Measurements from ENCODE around the gene AASDHPPT. TPM values are rescaled to one million over a fixed set of nuclear protein-coding genes. Genes with fewer than 3 reads are reported as not detected.

Gene AASDHPPT
- total and polyA plus RNA-seq, 2 experiments from 2014 or later, result 43.3 to 80.7 TPM

DNA sequence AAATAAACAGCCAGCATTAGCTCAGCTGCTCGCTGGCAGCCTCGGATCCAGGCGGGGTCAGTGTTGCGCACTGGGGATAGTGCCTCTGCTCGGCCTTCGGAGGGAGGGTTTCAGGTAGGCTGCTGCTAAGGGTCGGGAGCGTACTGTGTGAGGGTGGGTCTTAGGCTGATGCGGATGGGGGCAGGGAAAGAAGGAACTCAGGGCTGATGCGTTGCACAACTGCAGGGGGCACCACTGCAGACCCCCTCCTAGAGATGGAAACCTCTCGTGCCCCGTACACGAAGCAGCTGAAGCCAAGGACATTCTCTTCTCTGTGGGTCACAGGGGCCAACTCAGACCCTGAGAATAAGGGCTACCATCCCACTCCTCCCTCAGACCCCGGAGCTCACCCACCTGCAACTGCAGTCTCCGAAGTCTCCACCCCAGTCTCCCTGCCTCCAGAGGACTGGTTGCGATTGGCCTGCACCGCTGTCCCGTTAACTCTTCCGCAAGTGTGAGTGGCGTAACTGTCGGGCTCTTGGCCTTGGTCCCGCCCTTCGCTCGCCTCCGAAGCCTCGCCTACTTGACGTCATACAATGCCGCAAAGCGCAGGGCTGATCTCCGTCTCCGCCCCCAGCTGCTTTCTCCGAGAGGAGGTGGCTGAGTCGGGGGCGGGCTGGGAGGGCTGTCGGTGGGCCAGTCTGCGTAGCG, 398 bp upstream of the AASDHPPT start, which contains the start of gene KBTBD3:
TSS of gene KBTBD3 (minus strand) at position 429 of the 690 bp plus-strand sequence. CDS start 18,250 bp downstream, outside the sequence.
- DNase-seq (ENCODE audit: low spot score), result peak; percentile 99
- H3K4me1 ChIP-seq (ENCODE audit: insufficient read depth), result peaks cover 15% of the 10 kb centered on the region
- H3K4me2 ChIP-seq, result peak within 1 kb of the TSS; percentile 78
- TF ChIP-seq EZH2 (IDR thresholded peaks at IDR 0.05; ENCODE audit: borderline replicate concordance) (no peak), EZH2phosphoT487 (IDR thresholded peaks at IDR 0.05; ENCODE audit: low read depth, severe bottlenecking, unreplicated experiment) (no peak)
- TF ChIP-seq, protein P1, sequence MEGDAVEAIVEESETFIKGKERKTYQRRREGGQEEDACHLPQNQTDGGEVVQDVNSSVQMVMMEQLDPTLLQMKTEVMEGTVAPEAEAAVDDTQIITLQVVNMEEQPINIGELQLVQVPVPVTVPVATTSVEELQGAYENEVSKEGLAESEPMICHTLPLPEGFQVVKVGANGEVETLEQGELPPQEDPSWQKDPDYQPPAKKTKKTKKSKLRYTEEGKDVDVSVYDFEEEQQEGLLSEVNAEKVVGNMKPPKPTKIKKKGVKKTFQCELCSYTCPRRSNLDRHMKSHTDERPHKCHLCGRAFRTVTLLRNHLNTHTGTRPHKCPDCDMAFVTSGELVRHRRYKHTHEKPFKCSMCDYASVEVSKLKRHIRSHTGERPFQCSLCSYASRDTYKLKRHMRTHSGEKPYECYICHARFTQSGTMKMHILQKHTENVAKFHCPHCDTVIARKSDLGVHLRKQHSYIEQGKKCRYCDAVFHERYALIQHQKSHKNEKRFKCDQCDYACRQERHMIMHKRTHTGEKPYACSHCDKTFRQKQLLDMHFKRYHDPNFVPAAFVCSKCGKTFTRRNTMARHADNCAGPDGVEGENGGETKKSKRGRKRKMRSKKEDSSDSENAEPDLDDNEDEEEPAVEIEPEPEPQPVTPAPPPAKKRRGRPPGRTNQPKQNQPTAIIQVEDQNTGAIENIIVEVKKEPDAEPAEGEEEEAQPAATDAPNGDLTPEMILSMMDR (IDR thresholded peaks at IDR 0.05; ENCODE audit: poor library complexity), result peak; percentile 57
- peak within 1 kb of the TSS; percentile 97 for H3K27ac ChIP-seq
- no peaks in the 10 kb centered on the region for H3K9me2 ChIP-seq (replicated peaks; ENCODE audit: insufficient read depth)
- peaks cover 12% of the 10 kb centered on the region for H4K20me1 ChIP-seq (ENCODE audit: insufficient read depth, poor library complexity, severe bottlenecking)
- H3K36me3 ChIP-seq (replicated peaks; ENCODE audit: insufficient read depth, low read depth), result no peaks in the 10 kb centered on the region
- H3K9me3 ChIP-seq (ENCODE audit: low read depth), result no peaks in the 10 kb centered on the region
- H3K27me3 ChIP-seq, result no peaks in the 10 kb centered on the region
- peak within 1 kb of the TSS; percentile 88 for H3K4me3 ChIP-seq
- under 1% methylated on average over 34 of the region's 37 CpGs for WGBS (ENCODE audit: low lambda C conversion rate, missing lambda C conversion rate)
- H2AFZ ChIP-seq, result peak within 1 kb of the TSS; percentile 94
- H3K79me2 ChIP-seq, result peaks cover 51% of the 10 kb centered on the region

DNA sequence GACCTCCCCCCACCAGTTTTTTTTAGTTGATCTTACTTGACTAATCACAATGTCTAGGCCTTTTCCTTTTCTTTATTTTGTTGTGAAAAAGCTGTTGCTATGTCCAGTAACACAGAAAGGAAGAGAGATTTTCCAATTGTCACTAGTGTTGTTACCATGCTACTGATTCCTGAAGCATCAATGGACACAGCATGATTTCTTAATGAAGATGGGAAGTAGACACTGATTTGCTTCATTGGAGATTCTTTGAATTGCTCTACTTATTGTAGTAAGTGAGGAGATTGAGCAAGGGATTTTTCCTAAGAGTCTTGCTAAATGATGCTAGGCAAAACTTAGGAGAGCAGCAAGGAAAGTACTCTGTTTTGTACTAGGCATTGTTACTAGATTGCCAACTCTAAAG, 4.6 kb downstream of the AASDHPPT start:
- Histone ChIP-seq H4K20me1 (ENCODE audit: insufficient read depth, poor library complexity, severe bottlenecking) (peaks cover 18% of the 10 kb centered on the region), H3K9me3 (ENCODE audit: low read depth) (no peaks in the 10 kb centered on the region), H3K27me3 (no peaks in the 10 kb centered on the region), H3K36me3 (replicated peaks; ENCODE audit: insufficient read depth, low read depth) (no peaks in the 10 kb centered on the region), H2AFZ (no peak overlapping the region), H3K4me2 (no peak overlapping the region), H3K79me2 (peaks cover 88% of the 10 kb centered on the region), H3K4me1 (ENCODE audit: insufficient read depth) (peaks cover 14% of the 10 kb centered on the region), H3K4me3 (no peak overlapping the region), H3K27ac (no peak overlapping the region), H3K9me2 (replicated peaks; ENCODE audit: insufficient read depth) (no peaks in the 10 kb centered on the region)
- TF ChIP-seq EZH2 (IDR thresholded peaks at IDR 0.05; ENCODE audit: borderline replicate concordance) (no peak), EZH2phosphoT487 (IDR thresholded peaks at IDR 0.05; ENCODE audit: low read depth, severe bottlenecking, unreplicated experiment) (no peak)
- TF ChIP-seq, protein P1 (IDR thresholded peaks at IDR 0.05; ENCODE audit: poor library complexity), result no peak
- no peak for DNase-seq (ENCODE audit: low spot score)

DNA sequence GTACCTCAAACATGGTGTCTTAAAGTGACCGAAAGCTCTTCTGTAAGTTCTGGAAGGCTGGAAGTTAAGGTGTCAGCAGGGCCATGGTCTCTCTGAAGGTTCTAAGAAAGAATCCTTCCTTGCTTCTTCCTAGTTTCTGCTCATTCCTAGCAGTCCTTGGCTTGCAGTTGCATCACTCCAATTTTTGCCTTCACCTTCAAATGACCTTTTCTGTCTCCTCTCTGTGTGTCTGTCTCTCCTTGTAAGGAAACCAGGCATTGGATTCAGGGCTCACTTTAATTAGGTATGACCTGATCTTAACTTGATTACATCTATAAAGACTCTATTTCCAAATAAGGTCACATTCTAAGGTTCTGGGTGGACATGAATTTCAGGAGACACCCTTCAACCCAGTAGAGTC, 8.7 kb downstream of the AASDHPPT start:
- no peak overlapping the region for H3K27ac ChIP-seq
- no peak for DNase-seq (ENCODE audit: low spot score)
- H3K27me3 ChIP-seq, result no peaks in the 10 kb centered on the region
- H3K4me2 ChIP-seq, result no peak overlapping the region
- H3K4me3 ChIP-seq, result no peak overlapping the region
- no peaks in the 10 kb centered on the region for H3K36me3 ChIP-seq (replicated peaks; ENCODE audit: insufficient read depth, low read depth)
- TF ChIP-seq EZH2phosphoT487 (IDR thresholded peaks at IDR 0.05; ENCODE audit: low read depth, severe bottlenecking, unreplicated experiment) (no peak), EZH2 (IDR thresholded peaks at IDR 0.05; ENCODE audit: borderline replicate concordance) (no peak)
- TF ChIP-seq, protein P1 (IDR thresholded peaks at IDR 0.05; ENCODE audit: poor library complexity), result no peak
- no peaks in the 10 kb centered on the region for H3K9me2 ChIP-seq (replicated peaks; ENCODE audit: insufficient read depth)
- H3K4me1 ChIP-seq (ENCODE audit: insufficient read depth), result peaks cover 20% of the 10 kb centered on the region
- no peaks in the 10 kb centered on the region for H3K9me3 ChIP-seq (ENCODE audit: low read depth)
- peaks cover 17% of the 10 kb centered on the region for H4K20me1 ChIP-seq (ENCODE audit: insufficient read depth, poor library complexity, severe bottlenecking)
- H3K79me2 ChIP-seq, result peaks cover 91% of the 10 kb centered on the region
- no peak overlapping the region for H2AFZ ChIP-seq
- 100% methylated on average over 1 of the region's 1 CpG for whole genome bisulfite sequencing (ENCODE audit: low lambda C conversion rate, missing lambda C conversion rate)

All from hepatocyte (in vitro differentiated cells).